H9 (cell line): ENCODE data around the gene BRI3BP. TPM values are rescaled to one million over a fixed set of nuclear protein-coding genes. Genes with fewer than 3 reads are reported as not detected.

ENCODE experiments used
- DNase-seq: peaks from one replicate; pipeline ENCODE4 v3.0.0-alpha.2; 2017
- H2AFZ ChIP-seq: one replicate; pipeline ENCODE4 v1.6.1; 2013; ENCODE audit warnings: mild to moderate bottlenecking, low read length, control low read depth, moderate library complexity
- H2AK5ac ChIP-seq: 2 replicates; pipeline ENCODE4 v1.6.1; 2013; ENCODE audit warnings: low read length, control low read depth, mixed read lengths; ENCODE audit not compliant: insufficient read length
- H2BK120ac ChIP-seq: one replicate; pipeline ENCODE4 v1.6.1; 2013; ENCODE audit warnings: low read depth, mild to moderate bottlenecking, low read length, control low read depth, inconsistent platforms; ENCODE audit not compliant: poor library complexity, severe bottlenecking
- H2BK12ac ChIP-seq: 2 replicates; pipeline ENCODE4 v1.6.1; 2013; ENCODE audit warnings: low read length, control low read depth, mixed read lengths, low read depth; ENCODE audit not compliant: insufficient read length
- H2BK15ac ChIP-seq: 2 replicates; pipeline ENCODE4 v1.6.1; 2013; ENCODE audit warnings: low read depth, low read length, control low read depth
- H2BK20ac ChIP-seq: one replicate; pipeline ENCODE4 v1.6.1; 2013; ENCODE audit warnings: low read depth, mild to moderate bottlenecking, low read length, control low read depth, inconsistent platforms; ENCODE audit not compliant: poor library complexity, severe bottlenecking
- H2BK5ac ChIP-seq: 2 replicates; pipeline ENCODE4 v1.6.1; 2013; ENCODE audit warnings: low read length, control low read depth, mixed read lengths; ENCODE audit not compliant: insufficient read length
- H3K14ac ChIP-seq: 2 replicates; pipeline ENCODE4 v1.6.1; 2013; ENCODE audit warnings: low read length, control low read depth; ENCODE audit not compliant: insufficient read depth
- H3K18ac ChIP-seq: 2 replicates; pipeline ENCODE4 v1.6.1; 2013; ENCODE audit warnings: low read depth, mild to moderate bottlenecking, mixed read lengths, low read length, control low read depth; ENCODE audit not compliant: insufficient read length
- H3K23ac ChIP-seq: 2 replicates; pipeline ENCODE4 v1.6.1; 2013; ENCODE audit warnings: low read length, control low read depth, mixed read lengths, low read depth; ENCODE audit not compliant: insufficient read length
- H3K23me2 ChIP-seq: 2 replicates; pipeline ENCODE4 v1.6.1; 2013; ENCODE audit warnings: low read depth, mild to moderate bottlenecking, mixed read lengths, low read length, control low read depth; ENCODE audit not compliant: insufficient read length, poor library complexity, severe bottlenecking
- H3K27ac ChIP-seq: 2 replicates; pipeline ENCODE4 v1.5.1; 2013; ENCODE audit warnings: low read length, control low read depth, mixed read lengths, low read depth; ENCODE audit not compliant: insufficient read length
- H3K27me3 ChIP-seq: 2 replicates; pipeline ENCODE4 v1.6.1; 2013; ENCODE audit warnings: low read length, control low read depth, inconsistent platforms; ENCODE audit not compliant: insufficient read depth
- H3K4ac ChIP-seq: 2 replicates; pipeline ENCODE4 v1.6.1; 2013; ENCODE audit warnings: low read depth, mild to moderate bottlenecking, control low read depth, inconsistent platforms, low read length, moderate library complexity
- H3K4me1 ChIP-seq: 2 replicates; pipeline ENCODE4 v1.6.1; 2013; ENCODE audit warnings: low read length, control low read depth, inconsistent platforms; ENCODE audit not compliant: insufficient read depth
- H3K4me2 ChIP-seq: 2 replicates; pipeline ENCODE4 v1.6.1; 2013; ENCODE audit warnings: low read length, control low read depth, mixed read lengths; ENCODE audit not compliant: insufficient read length, insufficient read depth
- H3K56ac ChIP-seq: 2 replicates; pipeline ENCODE4 v1.6.1; 2013; ENCODE audit warnings: low read depth, mild to moderate bottlenecking, mixed read lengths, low read length, control low read depth; ENCODE audit not compliant: insufficient read length
- H3K79me1 ChIP-seq: 2 replicates; pipeline ENCODE4 v1.6.1; 2013; ENCODE audit warnings: low read depth, mild to moderate bottlenecking, moderate library complexity, low read length, control low read depth, inconsistent platforms; ENCODE audit not compliant: insufficient read depth, poor library complexity, severe bottlenecking
- H3K79me2 ChIP-seq: 2 replicates; pipeline ENCODE4 v1.6.1; 2013; ENCODE audit warnings: low read length, control low read depth, inconsistent platforms; ENCODE audit not compliant: insufficient read depth
- H3K9ac ChIP-seq: 2 replicates; pipeline ENCODE4 v1.6.1; 2013; ENCODE audit warnings: low read length, control low read depth, mixed read lengths; ENCODE audit not compliant: insufficient read length; ENCODE audit errors: extremely low read depth
- H3K9me3 ChIP-seq: one replicate; pipeline ENCODE4 v1.6.1; 2013; ENCODE audit warnings: low read depth, low read length, inconsistent platforms; ENCODE audit not compliant: control insufficient read depth
- H3T11ph ChIP-seq: one replicate; pipeline ENCODE4 v1.6.1; 2013; ENCODE audit warnings: mild to moderate bottlenecking, low read length, control low read depth, inconsistent platforms
- H4K20me1 ChIP-seq: one replicate; pipeline ENCODE4 v1.6.1; 2013; ENCODE audit not compliant: control insufficient read depth, insufficient read length, insufficient read depth
- H4K5ac ChIP-seq: 2 replicates; pipeline ENCODE4 v1.6.1; 2013; ENCODE audit warnings: low read depth, mild to moderate bottlenecking, mixed read lengths, low read length, control low read depth; ENCODE audit not compliant: insufficient read length
- H4K8ac ChIP-seq: replicated peaks from 2 replicates; pipeline ENCODE4 v1.6.1; 2013; ENCODE audit warnings: low read length, control low read depth, mixed read lengths, low read depth; ENCODE audit not compliant: insufficient read length
- H4K91ac ChIP-seq: 2 replicates; pipeline ENCODE4 v1.6.1; 2013; ENCODE audit warnings: low read depth, mild to moderate bottlenecking, moderate library complexity, mixed read lengths, low read length, control low read depth; ENCODE audit not compliant: insufficient read length
- H3K27ac Mint-ChIP-seq, 3 experiments: 2 replicates in 2 of 3; 3 replicates in 1 of 3; pipeline ENCODE4 v1.8.0; 2020 to 2021; ENCODE audit warnings: mixed read lengths in 3 of 3, mild to moderate bottlenecking in 1 of 3, moderate library complexity in 1 of 3
- H3K27me3 Mint-ChIP-seq: 2 replicates; pipeline ENCODE4 v1.8.0; 2021; ENCODE audit warnings: low read depth, mild to moderate bottlenecking, moderate library complexity, mixed read lengths
- H3K36me3 Mint-ChIP-seq, 3 experiments: 2 replicates in 2 of 3; 3 replicates in 1 of 3; pipeline ENCODE4 v1.8.0; 2020 to 2021; ENCODE audit warnings: low read depth in 3 of 3, mixed read lengths in 3 of 3; ENCODE audit not compliant: insufficient read depth in 1 of 3
- H3K4me1 Mint-ChIP-seq, 2 experiments: 2 replicates each; pipeline ENCODE4 v1.8.0; 2020; ENCODE audit warnings: mixed read lengths in 2 of 2
- H3K4me3 Mint-ChIP-seq, 2 experiments: 2 replicates in 1 of 2; 3 replicates in 1 of 2; pipeline ENCODE4 v1.8.0; 2020 to 2021; ENCODE audit warnings: mild to moderate bottlenecking in 2 of 2, mixed read lengths in 2 of 2, moderate library complexity in 1 of 2
- H3K9me3 Mint-ChIP-seq, 2 experiments: 2 replicates in 1 of 2; 3 replicates in 1 of 2; pipeline ENCODE4 v1.8.0; 2020; ENCODE audit warnings: mild to moderate bottlenecking in 2 of 2, mixed read lengths in 2 of 2, moderate library complexity in 1 of 2
- WGBS: extraction: QIAGEN DNeasy Blood & Tissue Kit; methylation state at CpG from one replicate; pipeline ENCODE4 v1.1.7; 2013; ENCODE audit warnings: missing lambda C conversion rate, low lambda C conversion rate, mixed read lengths; ENCODE audit not compliant: insufficient read length; ENCODE audit errors: extremely low coverage; 5-methylcytosine and 5-hydroxymethylcytosine counted together
- total RNA-seq: library from RNA; stranded (reverse); gene quantifications from 2 replicates; pipeline ENCODE4 v1.2.1, GENCODE V29; 2021
- TF ChIP-seq, protein P1 (sequence below): fragments of 200-600 bp; sonication (generic); conservative IDR thresholded peaks from 3 replicates; pipeline ENCODE4 v1.8.0; 2021; ENCODE audit warnings: antibody characterized with exemption, mild to moderate bottlenecking

The BRI3BP gene
- total RNA-seq, 1 experiment from 2014 or later = 10.5 TPM

DNA sequence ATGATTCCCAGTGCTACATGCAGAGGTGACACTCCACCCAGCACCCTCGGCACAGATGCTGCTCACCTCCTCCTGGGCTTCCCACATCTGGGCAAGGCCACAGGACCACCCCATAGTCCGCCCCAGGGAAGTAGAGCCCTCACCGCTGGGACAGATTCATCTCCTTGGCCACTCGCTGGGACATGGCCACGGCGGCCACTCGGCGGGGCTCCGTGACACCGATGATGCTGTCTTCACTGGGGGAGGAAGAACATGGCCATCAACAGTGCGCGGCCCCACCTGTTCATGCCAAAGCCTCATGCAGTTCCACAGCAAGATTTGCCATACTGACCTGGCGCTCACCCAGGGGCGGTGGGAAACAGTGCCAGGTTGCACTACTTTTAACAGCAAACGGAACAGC, 18.2 kb upstream of the BRI3BP start:
- no peak overlapping the region for H2AFZ ChIP-seq

More for the DNA sequence above, 18.2 kb upstream of the BRI3BP start:
- Mint-ChIP-seq H3K36me3 (peaks cover 26 to 78% (median 55%) of the 10 kb centered on the region in 3 experiments; a peak in 6 of 7 replicates), H3K4me3 (no peak overlapping the region), H3K27me3 (no peaks in the 10 kb centered on the region), H3K27ac (no peak overlapping the region), H3K9me3 (no peaks in the 10 kb centered on the region), H3K4me1 (no peaks in the 10 kb centered on the region)
- Histone ChIP-seq H2BK5ac (no peak overlapping the region), H3K23ac (no peak overlapping the region), H3K79me2 (no peaks in the 10 kb centered on the region), H3K23me2 (no peaks in the 10 kb centered on the region), H3K79me1 (no peaks in the 10 kb centered on the region), H3K9me3 (no peaks in the 10 kb centered on the region), H2BK20ac (no peak overlapping the region), H2BK12ac (no peak overlapping the region), H4K5ac (no peak overlapping the region), H4K20me1 (no peaks in the 10 kb centered on the region), H2BK15ac (no peak overlapping the region), H3T11ph (no peak overlapping the region), H3K27me3 (no peaks in the 10 kb centered on the region), H3K56ac (no peak overlapping the region), H4K91ac (no peak overlapping the region), H3K4me2 (no peak overlapping the region), H3K4ac (no peak overlapping the region), H4K8ac (no peak overlapping the region), H3K4me1 (no peaks in the 10 kb centered on the region), H3K9ac (no peak overlapping the region), H2AK5ac (no peak overlapping the region), H2BK120ac (no peak overlapping the region), H3K14ac (no peak overlapping the region), H3K18ac (no peak overlapping the region), H3K27ac (no peak overlapping the region)
- no CpG with 5 or more reads among the region's 15 CpGs for WGBS
- DNase-seq = no peak
- TF ChIP-seq, protein P1, sequence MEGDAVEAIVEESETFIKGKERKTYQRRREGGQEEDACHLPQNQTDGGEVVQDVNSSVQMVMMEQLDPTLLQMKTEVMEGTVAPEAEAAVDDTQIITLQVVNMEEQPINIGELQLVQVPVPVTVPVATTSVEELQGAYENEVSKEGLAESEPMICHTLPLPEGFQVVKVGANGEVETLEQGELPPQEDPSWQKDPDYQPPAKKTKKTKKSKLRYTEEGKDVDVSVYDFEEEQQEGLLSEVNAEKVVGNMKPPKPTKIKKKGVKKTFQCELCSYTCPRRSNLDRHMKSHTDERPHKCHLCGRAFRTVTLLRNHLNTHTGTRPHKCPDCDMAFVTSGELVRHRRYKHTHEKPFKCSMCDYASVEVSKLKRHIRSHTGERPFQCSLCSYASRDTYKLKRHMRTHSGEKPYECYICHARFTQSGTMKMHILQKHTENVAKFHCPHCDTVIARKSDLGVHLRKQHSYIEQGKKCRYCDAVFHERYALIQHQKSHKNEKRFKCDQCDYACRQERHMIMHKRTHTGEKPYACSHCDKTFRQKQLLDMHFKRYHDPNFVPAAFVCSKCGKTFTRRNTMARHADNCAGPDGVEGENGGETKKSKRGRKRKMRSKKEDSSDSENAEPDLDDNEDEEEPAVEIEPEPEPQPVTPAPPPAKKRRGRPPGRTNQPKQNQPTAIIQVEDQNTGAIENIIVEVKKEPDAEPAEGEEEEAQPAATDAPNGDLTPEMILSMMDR = no peak
